GM12892 (cell line): ENCODE measurements around the gene AEBP1.
A peak's percentile ranks its signal among the peaks of the same experiment; 100 is the strongest.

Experiments
- POLR2A ChIP-seq: IDR thresholded peaks from 2 replicates; pipeline ENCODE4 v1.6.1; 2011; ENCODE audit warnings: low read depth, low read length, control low read depth
- POLR2AphosphoS5 ChIP-seq: IDR thresholded peaks from 2 replicates; pipeline ENCODE4 v1.6.1; 2011; ENCODE audit warnings: low read depth, low read length, control low read depth

GRCh38 chr7:44077681-44078091, 26.5 kb upstream of the AEBP1 start:
- TF ChIP-seq POLR2AphosphoS5, result no peak
- TF ChIP-seq POLR2A, result peak; percentile 8; the same call in 1 of the 2 replicates
